ENCODE data around the gene AGPAT2.
A peak's percentile ranks its signal among the peaks of the same experiment; 100 is the strongest.
"Not testable (repeated sequence)": the region's sequence is repeated elsewhere in the genome, so short reads cannot be mapped to it uniquely, and the experiment has no call there.

Gene AGPAT2

GRCh38 chr9:136632072-136632471 lies 55.2 kb downstream of the AGPAT2 start:
- H3K9me3 Mint-ChIP-seq, result not testable (repeated sequence)

GRCh38 chr9:136631038-136632000 lies 55.9 kb downstream of the AGPAT2 start:
- Mint-ChIP-seq H3K27ac (no peak overlapping the region), H3K9me3 (no peaks in the 10 kb centered on the region), H3K27me3 (peaks cover 0 to 19% of the 10 kb centered on the region in 2 donors), H3K4me3 (no peak overlapping the region), H3K4me1 (ENCODE audit: low read depth in 2 of 2) (peaks cover 2 to 6% of the 10 kb centered on the region in 2 donors), H3K36me3 (ENCODE audit: insufficient read depth) (peaks cover 5% of the 10 kb centered on the region)
- peak; percentile 70 to 79 (median 72) for DNase-seq
- ATAC-seq (replicated peaks), result peak; percentile 95

More at GRCh38 chr9:136632072-136632471, 55.2 kb downstream of the AGPAT2 start:
- ATAC-seq (replicated peaks) (peak; percentile 43), DNase-seq (peak in 2 of 3 experiments; percentile 33 to 38)
- not testable (repeated sequence) for H3K36me3 Mint-ChIP-seq (ENCODE audit: insufficient read depth); H3K27ac Mint-ChIP-seq; H3K4me1 Mint-ChIP-seq (ENCODE audit: low read depth in 2 of 2); H3K4me3 Mint-ChIP-seq
- H3K27me3 Mint-ChIP-seq, result peaks cover 0 to 19% of the 10 kb centered on the region in 2 donors

- peaks cover 2 to 6% of the 10 kb centered on the region in 2 donors for H3K4me1 Mint-ChIP-seq (ENCODE audit: low read depth in 2 of 2)
- peak overlapping the region in 1 of 2 donors; percentile 42 for H3K27ac Mint-ChIP-seq
- DNase-seq (no peak), ATAC-seq (replicated peaks) (no peak)
- peaks cover 5% of the 10 kb centered on the region for H3K36me3 Mint-ChIP-seq (ENCODE audit: insufficient read depth)
- no peak overlapping the region for H3K4me3 Mint-ChIP-seq
- H3K27me3 Mint-ChIP-seq, result peaks cover 0 to 22% of the 10 kb centered on the region in 2 donors
- H3K9me3 Mint-ChIP-seq, result no peaks in the 10 kb centered on the region
Observed at GRCh38 chr9:136630662-136630992, 56.6 kb downstream of the AGPAT2 start.

- H3K4me1 Mint-ChIP-seq (ENCODE audit: low read depth in 2 of 2), result peaks cover 2 to 6% of the 10 kb centered on the region in 2 donors
- H3K27ac Mint-ChIP-seq, result peak overlapping the region in 1 of 2 donors; percentile 42
- no peaks in the 10 kb centered on the region for H3K9me3 Mint-ChIP-seq
- H3K27me3 Mint-ChIP-seq, result peaks cover 0 to 25% of the 10 kb centered on the region in 2 donors
- H3K4me3 Mint-ChIP-seq, result no peak overlapping the region
- ATAC-seq (replicated peaks) (peak; percentile 46), DNase-seq (peak; percentile 49 to 56 (median 50))
- peaks cover 5% of the 10 kb centered on the region for H3K36me3 Mint-ChIP-seq (ENCODE audit: insufficient read depth)
Observed at GRCh38 chr9:136629879-136630661, 57.2 kb downstream of the AGPAT2 start.

DNA sequence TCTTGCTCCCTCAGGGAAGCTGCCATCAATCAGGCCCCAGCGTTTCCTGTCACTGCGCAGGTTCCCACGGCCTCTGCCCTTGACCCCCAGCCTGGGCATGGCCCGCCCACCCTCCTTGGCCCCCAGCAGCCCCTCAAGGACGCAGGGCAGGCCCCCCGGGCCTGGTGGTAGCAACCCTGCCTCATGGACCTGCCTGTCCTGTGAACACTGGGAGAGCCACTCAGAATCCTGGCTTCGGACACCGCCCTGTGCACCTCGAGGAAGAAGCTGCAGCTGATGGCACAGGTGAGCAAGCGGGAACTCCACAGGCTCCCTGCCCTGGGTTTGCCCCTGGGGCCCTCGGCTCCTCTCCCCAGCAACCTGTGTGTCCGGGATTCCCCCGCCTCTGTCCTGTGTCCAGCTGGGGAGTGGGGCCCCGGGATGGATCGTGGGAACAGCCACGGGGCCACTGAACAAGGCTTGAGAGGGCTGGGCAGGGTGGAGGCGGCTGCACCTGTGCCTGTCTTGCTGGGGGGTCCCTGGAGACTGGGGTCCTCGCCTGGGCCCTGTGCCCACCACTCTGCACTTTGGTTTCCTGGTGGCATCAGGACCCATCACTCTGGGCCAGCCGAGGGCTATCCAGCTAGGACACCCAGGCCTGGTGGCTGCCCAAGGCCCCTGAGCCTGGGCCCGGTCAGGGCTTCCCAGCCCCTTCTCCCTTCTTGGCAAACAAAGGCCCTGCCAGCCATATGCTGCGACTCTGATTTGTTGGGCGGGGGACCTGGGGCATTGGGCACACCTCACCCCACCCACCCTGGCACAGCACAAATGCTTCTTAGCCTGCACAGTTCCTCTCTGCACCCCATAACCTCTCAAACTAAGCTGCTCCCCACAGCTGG lies 58.0 kb downstream of the AGPAT2 start:
- H3K27ac Mint-ChIP-seq, result no peak overlapping the region
- ATAC-seq (replicated peaks) (no peak), DNase-seq (no peak)
- no peak overlapping the region for H3K4me3 Mint-ChIP-seq
- no peaks in the 10 kb centered on the region for H3K9me3 Mint-ChIP-seq
- H3K27me3 Mint-ChIP-seq, result peaks cover 0 to 18% of the 10 kb centered on the region in 2 donors
- H3K4me1 Mint-ChIP-seq (ENCODE audit: low read depth in 2 of 2), result peaks cover 2 to 6% of the 10 kb centered on the region in 2 donors
- peaks cover 5% of the 10 kb centered on the region for H3K36me3 Mint-ChIP-seq (ENCODE audit: insufficient read depth)

DNA sequence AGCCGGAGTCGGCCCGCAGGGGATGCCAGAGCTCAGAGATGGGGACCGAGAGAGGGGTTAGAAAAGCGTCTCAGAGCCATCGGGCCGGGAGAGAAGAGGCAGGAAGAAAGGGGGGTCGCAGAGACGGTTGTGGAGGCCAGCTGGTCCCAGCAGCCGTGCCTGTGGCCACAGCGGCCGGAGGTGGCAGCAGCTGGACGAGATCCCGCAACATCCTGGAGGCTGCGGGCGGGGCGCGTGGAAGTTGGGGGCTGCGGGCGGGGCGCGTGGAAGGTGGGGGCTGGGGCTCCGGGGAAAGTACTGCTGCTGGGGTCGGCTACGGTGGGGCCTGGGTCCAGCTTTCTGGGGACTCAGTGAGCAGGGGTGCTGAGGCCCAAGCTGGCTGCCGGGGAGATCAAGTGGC lies 59.0 kb downstream of the AGPAT2 start:
- no peak for DNase-seq
- Mint-ChIP-seq H3K36me3 (ENCODE audit: insufficient read depth) (peaks cover 5% of the 10 kb centered on the region), H3K9me3 (no peaks in the 10 kb centered on the region), H3K27me3 (peaks cover 0 to 23% of the 10 kb centered on the region in 2 donors), H3K27ac (peak overlapping the region in 1 of 2 donors; percentile 41), H3K4me1 (ENCODE audit: low read depth in 2 of 2) (peaks cover 2 to 6% of the 10 kb centered on the region in 2 donors), H3K4me3 (no peak overlapping the region)
- ATAC-seq (replicated peaks), result no peak

GRCh38 chr9:136627703-136628102 lies 59.6 kb downstream of the AGPAT2 start:
- H3K27me3 Mint-ChIP-seq, result peaks cover 0 to 27% of the 10 kb centered on the region in 2 donors
- no peak for ATAC-seq (replicated peaks)
- H3K27ac Mint-ChIP-seq, result peak overlapping the region in 1 of 2 donors; percentile 41
- peaks cover 5% of the 10 kb centered on the region for H3K36me3 Mint-ChIP-seq (ENCODE audit: insufficient read depth)
- no peak for DNase-seq
- H3K4me1 Mint-ChIP-seq (ENCODE audit: low read depth in 2 of 2), result peaks cover 3 to 6% of the 10 kb centered on the region in 2 donors
- no peaks in the 10 kb centered on the region for H3K9me3 Mint-ChIP-seq
- no peak overlapping the region for H3K4me3 Mint-ChIP-seq

GRCh38 chr9:136626740-136627642 lies 60.3 kb downstream of the AGPAT2 start:
- peak overlapping the region in 1 of 2 donors; percentile 20 for H3K27ac Mint-ChIP-seq
- peaks cover 5% of the 10 kb centered on the region for H3K36me3 Mint-ChIP-seq (ENCODE audit: insufficient read depth)
- no peak for ATAC-seq (replicated peaks)

GRCh38 chr9:136626066-136626725 lies 61.1 kb downstream of the AGPAT2 start:
- ATAC-seq (replicated peaks) (no peak), DNase-seq (no peak)
- Mint-ChIP-seq H3K27me3 (peaks cover 0 to 27% of the 10 kb centered on the region in 2 donors), H3K9me3 (no peaks in the 10 kb centered on the region), H3K27ac (no peak overlapping the region), H3K36me3 (ENCODE audit: insufficient read depth) (peaks cover 5% of the 10 kb centered on the region), H3K4me1 (ENCODE audit: low read depth in 2 of 2) (peaks cover 5 to 6% of the 10 kb centered on the region in 2 donors), H3K4me3 (no peak overlapping the region)

More at GRCh38 chr9:136626740-136627642, 60.3 kb downstream of the AGPAT2 start:
- DNase-seq, result no peak
- peaks cover 0 to 27% of the 10 kb centered on the region in 2 donors for H3K27me3 Mint-ChIP-seq
- no peak overlapping the region for H3K4me3 Mint-ChIP-seq
- H3K4me1 Mint-ChIP-seq (ENCODE audit: low read depth in 2 of 2), result peaks cover 5 to 6% of the 10 kb centered on the region in 2 donors
- no peaks in the 10 kb centered on the region for H3K9me3 Mint-ChIP-seq

GRCh38 chr9:136625101-136626065 lies 61.9 kb downstream of the AGPAT2 start:
- DNase-seq, result no peak

More at GRCh38 chr9:136625101-136626065, 61.9 kb downstream of the AGPAT2 start:
- Mint-ChIP-seq H3K36me3 (ENCODE audit: insufficient read depth) (peaks cover 5% of the 10 kb centered on the region), H3K4me3 (no peak overlapping the region), H3K27me3 (peaks cover 0 to 27% of the 10 kb centered on the region in 2 donors), H3K27ac (no peak overlapping the region), H3K4me1 (ENCODE audit: low read depth in 2 of 2) (peaks cover 5 to 6% of the 10 kb centered on the region in 2 donors), H3K9me3 (no peaks in the 10 kb centered on the region)
- no peak for ATAC-seq (replicated peaks)
